HG03342 (cell line): Measurements from ENCODE around the gene FBXO11.
"Not testable (repeated sequence)": the region's sequence is repeated elsewhere in the genome, so short reads cannot be mapped to it uniquely, and the experiment has no call there.

ENCODE experiments used
- ATAC-seq: cut with Tn5 transposase; IDR thresholded peaks from one replicate; pipeline ENCODE4 v1.9.1; 2021; ENCODE audit warnings: mild to moderate bottlenecking, moderate library complexity; ENCODE audit not compliant: unreplicated experiment

FBXO11 gene

DNA sequence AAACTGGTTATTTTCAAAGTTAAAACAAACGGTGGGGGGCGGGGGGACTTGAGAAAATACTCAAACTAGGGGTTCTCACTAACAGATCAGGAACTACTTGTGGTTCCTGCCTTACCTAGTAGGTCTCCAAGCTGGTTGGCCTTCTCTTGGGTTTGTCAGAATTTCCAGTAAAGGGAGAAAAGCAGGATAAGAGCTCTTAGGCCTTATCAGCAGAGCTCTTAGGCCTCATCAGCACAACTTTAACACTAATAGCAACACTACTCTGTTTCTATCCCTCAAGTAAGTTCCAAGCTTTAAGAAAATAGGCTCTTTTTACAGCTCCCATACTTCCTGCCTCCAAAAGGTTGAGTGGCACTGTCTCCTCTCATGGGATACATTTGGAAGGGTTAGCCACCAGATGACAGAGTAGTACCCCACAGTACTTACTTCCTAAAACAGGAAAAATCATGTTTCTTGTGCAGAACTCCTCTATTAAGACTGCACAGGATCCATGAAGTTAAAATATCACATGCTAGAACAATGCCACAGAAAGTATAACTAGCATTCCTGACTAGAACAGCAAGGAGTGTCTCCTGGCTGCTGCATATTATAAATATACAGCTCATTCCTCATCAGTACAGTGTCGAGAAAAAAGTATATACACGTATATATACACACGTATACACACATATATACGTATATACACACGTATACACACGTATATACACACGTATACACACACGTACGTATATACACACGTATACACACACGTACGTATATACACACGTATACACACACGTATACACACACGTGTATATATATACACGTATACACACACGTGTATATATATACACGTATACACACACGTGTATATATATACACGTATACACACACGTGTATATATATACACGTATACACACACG is 6.1 kb downstream of the FBXO11 start:
- no peak for ATAC-seq

DNA sequence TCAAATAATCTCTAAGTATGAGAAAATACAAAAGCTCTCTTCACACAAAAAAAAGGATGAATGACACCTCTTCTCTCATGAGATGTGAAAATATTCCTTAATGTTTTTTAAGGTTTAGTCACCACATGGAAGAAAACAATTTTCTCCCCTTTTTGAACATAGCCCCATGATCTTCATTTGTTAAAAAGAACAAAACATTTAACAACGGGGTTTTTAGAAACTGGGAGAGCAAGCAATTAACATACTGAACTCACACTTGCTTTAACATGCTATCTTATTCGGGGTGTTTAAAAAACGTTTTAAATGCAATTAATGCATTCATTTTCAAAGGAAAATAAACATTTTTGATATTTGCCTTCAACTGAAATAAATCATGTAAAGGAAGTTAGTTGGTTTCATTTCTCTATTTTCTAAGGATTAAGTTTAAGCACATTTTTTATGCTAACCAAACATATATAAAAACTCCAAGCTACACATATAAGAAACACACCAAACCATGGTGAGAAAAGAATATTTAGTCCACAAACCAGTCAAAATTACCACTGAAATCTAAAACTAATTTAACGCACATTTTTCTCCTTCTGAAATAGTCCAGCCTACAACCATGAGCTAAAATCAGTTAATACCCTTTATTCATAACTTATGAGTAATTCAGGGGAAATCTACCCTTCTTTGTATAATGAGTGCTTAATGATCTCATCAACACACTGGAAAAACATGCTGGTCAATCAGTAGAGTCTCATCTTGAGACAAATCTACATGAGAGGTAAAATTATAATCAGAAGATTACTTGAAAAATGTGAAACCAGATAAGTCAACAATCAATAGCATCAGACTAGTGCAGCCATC is 8.2 kb downstream of the FBXO11 start:
- peak; percentile 58 for ATAC-seq

DNA sequence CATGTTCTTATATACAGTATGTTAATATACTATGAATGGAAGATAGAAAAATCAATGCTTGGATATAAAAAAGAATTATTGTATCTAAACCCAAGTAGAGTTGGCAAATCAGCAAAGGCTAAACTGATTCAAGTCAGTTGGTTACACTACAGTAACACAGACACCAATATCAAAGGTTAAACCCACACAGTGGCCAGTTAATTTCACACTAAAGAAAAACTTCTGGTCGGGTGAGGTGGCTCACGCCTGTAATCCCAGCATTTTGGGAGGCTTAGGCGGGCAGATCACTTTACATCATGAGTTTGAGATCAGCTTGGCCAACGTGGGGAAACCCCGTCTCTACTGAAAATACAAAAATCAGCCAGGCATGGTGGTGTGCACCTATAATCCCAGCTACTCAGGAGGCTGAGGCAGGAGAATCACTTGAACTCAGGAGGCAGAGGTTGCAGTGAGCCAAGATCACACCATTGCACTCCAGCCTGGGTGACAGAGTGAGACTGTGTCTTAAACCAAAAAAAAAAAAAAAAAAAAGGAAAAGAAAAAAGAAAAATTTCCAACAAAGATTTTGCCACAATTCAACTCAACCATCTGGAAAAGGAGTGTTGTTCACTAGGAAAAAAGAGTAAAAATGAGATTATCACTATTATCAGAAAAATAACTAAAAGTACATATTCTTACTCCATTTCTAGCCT is 9.0 kb downstream of the FBXO11 start:
- ATAC-seq = not testable (repeated sequence)

DNA sequence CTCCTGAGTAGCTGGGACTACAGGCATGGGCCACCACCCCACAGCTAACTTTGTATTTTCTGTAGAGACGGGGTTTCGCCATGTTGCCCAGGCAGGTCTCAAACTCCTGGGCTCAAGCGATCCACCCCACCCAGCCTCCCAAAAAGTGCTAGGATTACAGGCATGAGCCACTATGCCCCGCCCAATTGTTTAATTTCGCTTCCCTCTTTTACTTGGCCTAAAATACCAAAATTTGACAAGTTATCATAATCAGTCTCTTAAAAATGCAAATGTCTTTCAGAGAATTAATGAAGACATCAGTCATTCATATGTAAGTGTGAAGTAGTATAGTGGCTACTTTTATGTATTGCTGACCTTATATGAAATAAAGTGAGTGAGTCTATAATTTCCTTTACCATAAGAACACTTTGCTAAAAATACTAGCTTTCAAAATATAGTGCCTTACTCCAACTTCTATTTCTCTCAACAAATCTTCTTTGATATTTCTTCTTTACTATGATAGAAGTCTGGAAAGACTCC is 9.8 kb downstream of the FBXO11 start:
- no peak for ATAC-seq

DNA sequence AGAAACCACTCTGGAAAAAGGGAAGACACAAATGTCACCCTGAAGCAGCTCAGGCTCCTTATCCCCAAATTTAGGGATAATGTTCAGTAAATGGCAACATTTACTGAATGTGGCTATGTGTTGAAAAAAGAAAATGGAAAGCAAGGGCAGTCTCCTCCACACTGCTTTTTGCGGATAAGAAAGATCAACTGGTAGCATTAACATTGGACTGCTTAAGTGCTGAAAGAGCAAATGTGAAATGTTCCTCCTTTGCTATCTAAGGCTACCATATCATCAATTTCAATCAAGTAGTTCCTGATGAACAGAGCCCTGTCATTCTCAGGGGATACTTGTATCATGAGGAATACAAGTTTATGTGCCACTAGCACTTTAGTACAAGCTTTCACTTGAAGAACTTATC is 12.5 kb downstream of the FBXO11 start:
- no peak for ATAC-seq

DNA sequence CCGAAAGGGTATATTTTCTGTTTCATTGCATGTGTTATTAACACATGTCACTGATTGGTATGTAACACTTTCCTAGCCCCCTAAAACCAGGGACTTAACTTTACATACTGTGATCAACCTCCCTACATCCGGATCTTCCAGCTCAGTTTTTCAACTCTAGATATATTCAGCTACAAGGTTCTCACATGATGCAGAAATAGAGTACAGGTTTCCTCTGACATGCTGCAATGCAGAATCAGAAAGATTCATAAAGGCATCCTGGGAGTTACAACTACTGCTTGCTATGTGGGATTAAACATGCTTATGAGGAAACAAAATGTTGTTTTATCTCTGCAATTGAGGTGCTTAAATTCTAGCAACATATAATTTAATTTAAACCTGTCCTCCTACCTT is 14.0 kb downstream of the FBXO11 start:
- ATAC-seq = no peak

DNA sequence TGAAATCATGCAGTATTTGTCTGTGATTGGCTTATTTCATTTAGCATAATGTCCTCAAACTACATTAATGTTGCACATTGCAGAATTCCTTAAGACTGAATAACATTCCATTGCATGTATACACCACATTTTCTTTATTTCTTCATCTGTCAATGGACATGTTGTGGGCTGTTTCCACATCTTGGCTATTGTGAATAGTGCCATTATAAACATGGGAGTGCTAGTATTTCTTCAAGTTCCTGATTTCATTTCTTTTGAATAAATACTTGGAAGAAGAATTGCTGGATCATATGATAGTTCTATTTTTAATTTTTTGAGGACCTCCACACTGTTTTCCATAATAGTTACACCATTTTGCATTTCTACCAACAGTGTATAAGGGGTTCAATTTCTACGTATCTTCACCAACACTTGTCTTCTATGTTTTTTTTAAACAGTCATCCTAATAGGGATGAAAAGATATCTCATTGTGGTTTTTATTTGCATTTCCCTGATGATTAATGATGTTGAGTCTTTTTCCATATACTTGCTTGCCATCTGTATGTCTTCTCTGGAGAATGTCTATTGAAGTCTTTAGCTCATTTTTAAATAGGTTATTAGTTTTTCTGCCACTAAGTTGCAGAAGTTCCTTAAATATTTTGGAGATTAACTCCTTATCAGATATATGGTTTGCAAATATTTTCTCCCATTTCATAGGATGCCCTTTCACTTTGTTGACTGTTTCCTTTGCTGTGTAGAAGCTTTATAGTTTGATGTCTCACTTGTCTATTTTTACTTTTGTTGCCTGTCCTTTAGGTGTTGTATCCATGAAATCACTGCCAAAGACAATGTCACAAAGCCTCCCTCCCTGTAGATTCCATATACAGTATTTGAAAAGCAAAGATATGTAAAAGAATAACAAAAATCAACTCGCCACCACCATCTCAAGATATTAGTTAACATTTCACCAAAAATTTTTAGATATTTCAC is 14.6 kb downstream of the FBXO11 start:
- no peak for ATAC-seq

DNA sequence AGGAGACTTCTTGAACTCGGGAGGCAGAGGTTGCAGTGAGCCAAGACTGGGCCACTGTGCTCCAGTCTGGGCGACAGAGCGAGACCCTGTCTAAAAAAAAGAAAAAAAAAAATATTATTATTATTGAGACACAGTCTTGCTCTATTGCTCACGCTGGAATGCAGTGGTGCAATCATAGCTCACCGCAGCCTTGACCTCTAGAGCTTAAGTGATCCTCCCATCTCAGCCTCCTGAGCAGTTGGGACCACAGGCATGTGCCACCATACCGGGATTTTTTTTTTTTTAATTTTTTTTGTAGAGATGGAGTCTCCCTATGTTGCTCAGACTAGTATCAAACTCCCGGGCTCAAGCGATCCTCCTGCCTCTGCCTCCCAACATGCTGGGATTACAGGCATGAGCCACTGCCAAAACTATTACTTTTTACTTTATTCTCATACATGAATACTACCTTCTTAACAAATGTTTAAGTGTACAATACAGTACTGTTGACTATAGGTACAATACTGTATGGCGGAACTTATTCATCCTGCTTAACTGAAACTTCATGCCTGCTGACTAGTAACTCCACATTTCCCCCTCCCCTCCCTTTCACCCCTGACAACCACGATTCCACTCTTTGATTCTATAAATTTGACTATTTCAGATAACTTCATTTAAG is 15.5 kb downstream of the FBXO11 start:
- ATAC-seq = no peak

DNA sequence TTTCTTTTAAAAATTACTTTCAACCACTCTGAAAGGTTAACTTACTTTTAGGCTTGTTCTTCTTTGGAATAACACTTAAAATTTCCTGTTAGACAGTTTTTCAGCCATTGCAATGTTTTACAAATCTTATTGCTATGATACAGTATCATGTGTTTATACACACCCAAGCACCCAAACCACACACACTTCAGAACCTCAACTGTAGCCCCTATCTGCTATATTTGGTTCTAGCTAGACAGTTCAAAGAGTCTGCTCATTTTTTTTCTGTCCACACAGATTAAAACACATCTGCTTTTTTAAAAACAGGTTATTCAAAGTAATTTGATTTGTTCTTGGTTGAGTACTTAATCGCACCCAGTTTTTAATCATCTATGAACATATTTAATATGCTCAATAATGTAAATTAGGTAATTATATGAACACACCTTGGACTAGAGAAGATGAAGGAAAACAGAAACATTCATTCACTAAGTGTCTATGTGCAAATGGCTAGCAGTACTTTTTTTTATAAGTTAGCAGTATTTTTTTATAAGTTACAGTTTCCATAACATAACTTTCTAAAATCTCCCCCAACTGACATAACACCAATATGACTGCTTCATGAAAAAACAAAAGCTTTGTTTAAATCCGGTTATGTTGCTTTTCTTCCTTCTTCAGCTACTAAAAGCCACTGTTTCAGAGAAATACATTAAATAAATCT is 17.6 kb downstream of the FBXO11 start:
- peak; percentile 55 for ATAC-seq

DNA sequence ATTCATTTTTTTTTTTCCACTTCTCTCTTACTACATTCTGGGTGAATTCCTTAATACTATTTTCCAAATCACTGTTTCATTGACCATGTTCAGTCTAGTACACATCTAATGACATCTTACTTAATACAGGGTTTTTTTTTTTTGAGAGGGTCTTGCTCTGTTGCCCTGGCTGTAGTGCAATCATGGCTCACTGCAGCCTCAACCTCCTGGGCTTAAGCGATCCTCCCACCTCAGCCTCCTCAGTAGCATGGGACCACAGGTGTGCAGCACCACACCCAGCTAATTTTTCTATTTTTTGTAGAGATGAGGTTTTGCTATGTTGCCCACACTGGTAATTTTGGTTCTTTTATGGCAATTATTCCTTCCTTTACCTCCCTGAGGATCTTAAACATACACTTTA is 29.4 kb downstream of the FBXO11 start:
- ATAC-seq = no peak

DNA sequence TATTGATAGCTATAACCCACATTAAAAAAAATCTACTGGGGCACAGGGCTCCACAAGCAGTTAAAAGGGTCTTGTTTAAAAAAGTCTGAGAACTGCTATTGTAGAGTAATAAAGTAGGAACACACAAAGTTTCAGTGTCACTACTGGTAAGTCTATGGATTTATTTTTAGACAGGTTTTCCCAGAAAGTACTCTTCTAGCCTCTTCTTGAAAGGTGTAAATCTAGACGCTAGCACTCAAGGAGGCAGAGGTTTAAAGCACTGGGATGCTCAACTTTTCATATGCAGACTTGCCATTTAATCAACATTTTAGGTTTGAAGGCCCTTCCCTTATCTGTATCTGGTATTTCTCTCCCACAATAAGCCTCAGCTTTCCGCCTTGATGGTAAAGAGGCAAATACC is 33.4 kb downstream of the FBXO11 start:
- no peak for ATAC-seq

DNA sequence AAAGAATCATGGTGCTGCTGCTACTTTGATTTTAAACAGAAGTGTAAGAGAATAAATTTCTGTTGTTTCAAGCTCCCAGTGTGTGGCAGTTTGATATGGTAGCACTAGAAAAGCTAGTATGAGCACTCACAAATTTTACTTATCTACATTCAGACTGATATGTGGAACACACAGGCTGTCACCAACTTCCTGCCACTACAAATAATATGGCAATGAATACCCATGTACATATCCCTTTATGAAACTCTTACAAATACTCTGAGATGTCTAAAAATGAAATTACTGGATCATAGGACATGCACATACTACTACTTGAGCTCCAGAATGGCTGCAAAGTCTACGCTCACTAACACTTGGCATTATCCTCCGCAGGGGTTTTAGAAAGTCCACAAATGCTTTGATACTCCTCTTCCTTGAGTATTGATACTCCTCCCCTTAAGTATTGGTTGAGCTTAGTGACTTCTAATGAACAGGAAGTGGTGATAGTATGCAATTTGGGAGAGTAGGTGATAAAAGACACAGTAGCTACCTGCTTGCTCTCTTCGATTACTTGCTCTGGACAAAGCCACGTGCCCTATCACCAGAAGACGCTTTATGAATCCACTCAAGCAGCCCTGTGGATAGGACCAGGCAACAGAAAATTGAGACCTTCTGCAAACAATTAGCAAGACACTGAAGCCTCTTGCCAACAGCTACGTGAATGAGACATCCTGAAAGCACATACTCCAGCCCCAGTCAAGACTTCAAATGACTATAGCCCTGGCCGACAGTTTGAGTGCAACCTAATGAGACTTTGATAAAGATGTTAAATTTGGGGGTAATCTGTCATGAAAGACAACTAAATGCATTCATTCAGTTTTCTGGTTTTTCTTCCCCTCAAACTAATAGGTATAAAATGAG is 35.4 kb downstream of the FBXO11 start:
- no peak for ATAC-seq

DNA sequence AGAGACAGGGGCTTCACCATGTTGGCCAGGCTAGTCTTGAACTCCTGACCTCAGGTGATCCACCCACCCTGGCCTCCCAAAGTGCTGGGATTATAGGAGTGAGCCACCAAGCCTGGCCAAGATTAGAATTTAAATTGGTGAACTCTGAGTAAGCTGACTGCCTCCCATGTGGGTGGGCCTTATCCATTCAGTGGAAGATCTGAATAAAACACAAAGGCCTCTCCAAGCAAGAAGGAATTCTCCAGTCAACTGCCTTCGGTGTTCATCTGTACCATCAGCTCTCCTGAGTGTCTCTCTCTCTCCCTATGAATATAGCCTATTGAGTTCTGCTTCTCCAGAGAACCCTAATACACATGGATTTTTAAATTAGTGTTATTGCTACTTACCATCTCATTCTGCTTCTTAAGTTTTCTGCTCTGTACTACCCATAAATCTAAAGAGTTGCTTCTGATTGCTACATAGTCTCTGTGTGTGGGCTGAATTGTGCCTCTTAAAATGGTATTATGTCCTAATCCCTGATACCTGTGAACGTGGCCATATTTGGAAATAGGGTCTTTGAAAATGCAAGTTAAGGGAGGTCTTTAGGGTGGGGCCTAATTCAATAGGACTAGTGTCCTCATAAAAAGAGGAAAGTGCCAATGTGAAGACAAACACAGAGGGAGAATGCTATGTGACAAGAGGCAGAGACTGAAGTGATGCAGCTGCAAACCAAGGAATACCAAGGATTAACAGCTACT is 36.3 kb downstream of the FBXO11 start:
- no peak for ATAC-seq

DNA sequence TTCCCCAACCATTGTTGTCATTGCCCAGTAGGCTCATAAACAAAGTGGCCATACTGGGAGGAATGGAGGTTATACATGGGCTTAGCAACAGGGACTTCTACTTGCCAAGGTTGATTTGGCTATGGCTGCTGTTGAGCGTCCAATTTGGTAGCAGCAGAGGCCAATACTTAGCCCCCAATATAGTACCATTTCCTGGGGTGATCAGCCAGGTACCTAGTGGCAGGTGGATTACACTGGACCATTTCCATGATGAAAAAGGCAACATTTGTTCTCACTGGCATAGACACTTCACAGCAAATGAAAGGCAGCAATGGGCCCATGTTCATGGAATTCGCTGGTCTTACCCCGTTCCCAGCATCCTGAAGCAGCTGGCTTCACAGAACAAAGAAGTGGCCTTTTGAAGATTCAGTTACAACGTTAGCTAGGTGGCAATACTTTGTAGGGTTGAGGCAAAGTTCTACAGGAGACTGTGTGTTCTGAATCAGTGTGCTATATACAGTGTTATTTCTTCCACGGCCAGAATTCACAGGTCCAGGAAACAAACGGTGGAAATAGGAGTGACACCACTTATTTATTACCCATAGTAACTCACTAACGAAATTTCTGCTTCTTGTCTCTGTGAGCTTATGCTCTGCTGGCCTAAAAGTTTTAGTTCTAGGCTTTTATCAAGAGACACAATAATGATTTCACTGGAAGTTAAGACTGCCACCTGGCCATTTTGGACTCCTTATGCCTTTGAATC is 37.5 kb downstream of the FBXO11 start:
- no peak for ATAC-seq

DNA sequence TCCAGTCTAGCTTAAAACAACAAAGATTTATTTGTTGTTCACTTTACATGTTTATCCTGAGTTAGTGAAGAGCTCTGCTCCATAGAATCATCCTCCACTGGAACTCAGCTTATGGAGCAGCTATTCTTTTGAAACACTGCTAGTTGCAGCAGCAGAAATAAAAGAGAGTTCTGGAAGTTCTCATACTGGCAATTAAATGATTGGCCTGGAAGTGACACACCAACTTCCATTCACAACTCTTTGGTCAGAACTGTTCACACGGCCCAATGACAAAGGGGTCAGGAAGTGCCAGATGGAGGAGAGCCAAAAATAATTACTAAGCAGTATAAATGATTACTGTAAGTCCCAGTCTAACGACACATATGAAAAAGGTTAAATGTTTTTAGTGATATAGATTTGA is 39.1 kb downstream of the FBXO11 start:
- ATAC-seq = no peak

DNA sequence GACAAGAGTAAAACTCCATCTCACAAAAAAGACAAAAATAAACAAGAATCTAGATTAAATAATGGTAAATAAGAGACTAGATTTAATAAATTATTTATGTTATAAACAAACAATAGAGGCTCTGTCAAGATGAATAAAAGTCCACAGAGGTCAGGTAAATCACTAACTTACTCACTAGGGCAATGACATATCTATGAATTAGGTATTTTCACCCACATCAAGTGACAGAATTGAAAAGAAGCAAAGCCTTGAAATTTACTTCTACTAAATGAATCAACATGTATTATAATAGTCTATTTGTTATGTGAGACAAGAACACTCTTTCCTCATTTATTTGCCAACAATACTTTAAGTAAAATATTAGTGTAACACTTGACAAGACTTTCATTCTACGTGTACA is 41.7 kb downstream of the FBXO11 start:
- ATAC-seq = no peak

DNA sequence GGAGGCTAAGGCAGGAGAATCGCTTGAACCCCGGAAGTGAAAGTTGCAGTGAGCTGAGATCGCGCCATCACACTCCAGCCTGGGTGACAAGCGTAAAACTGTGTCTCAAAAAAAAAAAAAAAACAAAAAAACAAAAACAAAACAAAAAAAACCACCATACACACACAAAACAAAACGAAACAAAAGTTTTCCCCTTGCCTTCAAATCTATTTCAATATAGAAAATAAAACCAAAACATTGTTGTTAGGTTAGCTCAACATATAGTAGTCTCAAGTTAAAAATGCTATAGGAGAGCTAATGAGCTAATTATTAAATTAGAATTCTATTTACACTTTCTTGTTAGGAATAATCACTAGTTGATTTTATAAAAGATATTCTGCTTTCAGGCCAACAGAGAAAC is 43.3 kb downstream of the FBXO11 start:
- no peak for ATAC-seq
